ENCODE results near the gene GNS.
A peak's percentile ranks its signal among the peaks of the same experiment; 100 is the strongest.

GNS gene

GRCh38 chr12:64713376-64713775, 45.8 kb downstream of the GNS start:
- TF ChIP-seq ZBTB7A (IDR thresholded peaks at IDR 0.05; ENCODE audit: low read depth) (no peak), CREB1 (IDR thresholded peaks at IDR 0.05; ENCODE audit: low read depth) (no peak), YY1 (IDR thresholded peaks at IDR 0.05; ENCODE audit: low read depth) (no peak), EGR1 (IDR thresholded peaks at IDR 0.05) (no peak), CEBPB (IDR thresholded peaks at IDR 0.05) (no peak), RAD21 (IDR thresholded peaks at IDR 0.05; ENCODE audit: low read depth) (no peak), TEAD4 (IDR thresholded peaks at IDR 0.05) (no peak), MAX (IDR thresholded peaks at IDR 0.05) (no peak), NFIC (IDR thresholded peaks at IDR 0.05) (no peak), REST (IDR thresholded peaks at IDR 0.05; ENCODE audit: low read depth) (no peak), FOXM1 (IDR thresholded peaks at IDR 0.05; ENCODE audit: borderline replicate concordance, low read depth) (no peak), EP300 (IDR thresholded peaks at IDR 0.05; ENCODE audit: borderline replicate concordance) (no peak), USF1 (IDR thresholded peaks at IDR 0.05) (no peak), TCF12 (IDR thresholded peaks at IDR 0.05; ENCODE audit: low read depth) (no peak), TAF1 (IDR thresholded peaks at IDR 0.05; ENCODE audit: low read depth) (no peak)

- TF ChIP-seq YY1 (IDR thresholded peaks at IDR 0.05; ENCODE audit: low read depth) (peak; percentile 62; the same call in 1 of the 2 replicates), ZBTB7A (IDR thresholded peaks at IDR 0.05; ENCODE audit: low read depth) (no peak), USF1 (IDR thresholded peaks at IDR 0.05) (peak; percentile 55; the same call in 1 of the 2 replicates), RAD21 (IDR thresholded peaks at IDR 0.05; ENCODE audit: low read depth) (no peak), TEAD4 (IDR thresholded peaks at IDR 0.05) (no peak)
Measured at GRCh38 chr12:64709429-64709828, 49.8 kb downstream of the GNS start.

GRCh38 chr12:64707926-64708325, 51.3 kb downstream of the GNS start:
- TF ChIP-seq REST (IDR thresholded peaks at IDR 0.05; ENCODE audit: low read depth) (no peak), EGR1 (IDR thresholded peaks at IDR 0.05) (no peak), CREB1 (IDR thresholded peaks at IDR 0.05; ENCODE audit: low read depth) (no peak), FOXM1 (IDR thresholded peaks at IDR 0.05; ENCODE audit: borderline replicate concordance, low read depth) (no peak), TAF1 (IDR thresholded peaks at IDR 0.05; ENCODE audit: low read depth) (no peak), MAX (IDR thresholded peaks at IDR 0.05) (no peak), RAD21 (IDR thresholded peaks at IDR 0.05; ENCODE audit: low read depth) (no peak)

- TF ChIP-seq MAX (IDR thresholded peaks at IDR 0.05) = no peak
- TF ChIP-seq ZBTB7A (IDR thresholded peaks at IDR 0.05; ENCODE audit: low read depth) = no peak
- no peak for TF ChIP-seq EP300 (IDR thresholded peaks at IDR 0.05; ENCODE audit: borderline replicate concordance)
- TF ChIP-seq YY1 (IDR thresholded peaks at IDR 0.05; ENCODE audit: low read depth) = no peak
- TF ChIP-seq USF1 (IDR thresholded peaks at IDR 0.05) = no peak
- TF ChIP-seq NFIC (IDR thresholded peaks at IDR 0.05) = no peak
- TF ChIP-seq TCF12 (IDR thresholded peaks at IDR 0.05; ENCODE audit: low read depth) = no peak
- no peak for TF ChIP-seq FOXM1 (IDR thresholded peaks at IDR 0.05; ENCODE audit: borderline replicate concordance, low read depth)
- no peak for TF ChIP-seq TEAD4 (IDR thresholded peaks at IDR 0.05)
Measured at GRCh38 chr12:64707362-64707761, 51.8 kb downstream of the GNS start.

- no peak for TF ChIP-seq TEAD4 (IDR thresholded peaks at IDR 0.05)
- TF ChIP-seq CREB1 (IDR thresholded peaks at IDR 0.05; ENCODE audit: low read depth) = no peak
- TF ChIP-seq EGR1 (IDR thresholded peaks at IDR 0.05) = no peak
- TF ChIP-seq TCF12 (IDR thresholded peaks at IDR 0.05; ENCODE audit: low read depth) = no peak
- TF ChIP-seq USF1 (IDR thresholded peaks at IDR 0.05) = no peak
- no peak for TF ChIP-seq TAF1 (IDR thresholded peaks at IDR 0.05; ENCODE audit: low read depth)
- no peak for TF ChIP-seq YY1 (IDR thresholded peaks at IDR 0.05; ENCODE audit: low read depth)
- no peak for TF ChIP-seq NFIC (IDR thresholded peaks at IDR 0.05)
- no peak for TF ChIP-seq REST (IDR thresholded peaks at IDR 0.05; ENCODE audit: low read depth)
- no peak for TF ChIP-seq FOXM1 (IDR thresholded peaks at IDR 0.05; ENCODE audit: borderline replicate concordance, low read depth)
Measured at GRCh38 chr12:64706857-64707256, 52.3 kb downstream of the GNS start.

Data from Ishikawa (cell line).